Measurements from ENCODE around the gene TCTN1. TPM values are rescaled to one million over a fixed set of nuclear protein-coding genes. Genes with fewer than 3 reads are reported as not detected.

The TCTN1 gene
- total and polyA plus RNA-seq, 2 donors (not counting 3 experiments of a cell fraction or from before 2014, with no cell fraction given): 21.1 to 23.3 TPM

DNA sequence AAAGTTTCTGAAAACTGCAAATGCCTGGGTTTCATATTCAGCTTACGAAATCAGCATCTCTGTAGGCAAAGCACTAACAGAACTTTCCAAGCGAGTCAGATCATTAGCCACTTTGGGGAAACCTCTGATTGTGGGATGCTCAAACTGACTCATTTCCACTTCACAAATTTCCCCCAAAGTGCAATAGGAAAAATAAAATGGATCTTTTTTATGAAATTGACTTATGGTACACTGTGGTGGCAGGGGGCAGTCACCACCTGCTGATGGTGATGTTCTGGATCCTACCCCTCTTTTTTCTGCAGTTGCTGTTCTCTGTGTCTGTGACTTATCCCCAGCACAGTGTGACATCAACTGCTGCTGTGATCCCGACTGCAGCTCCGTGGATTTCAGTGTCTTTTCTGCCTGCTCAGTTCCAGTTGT, 5.6 kb downstream of the TCTN1 start:
- dilution Hi-C loops (cut with MboI; ENCODE audit: extremely low pct_ligation_motif_present, low sequenced_read_pairs) (no loop called here), intact Hi-C loops (cut with micrococcal nuclease) (no loop called here)
- no peak overlapping the region for H3K4me3 ChIP-seq (replicated peaks in 1 of 3; ENCODE audit: insufficient read depth in 1 of 3, low read depth in 1 of 3, low read length in 3 of 3)
- H2AFZ ChIP-seq (ENCODE audit: low read depth, low read length): no peak overlapping the region
- FAIRE-seq: no peak
- no peak overlapping the region for H3K4me2 ChIP-seq (ENCODE audit: insufficient read depth, low read length)
- TF ChIP-seq POLR2A (IDR thresholded peaks at IDR 0.05; ENCODE audit: low read depth, low read length) (no peak), MYC (IDR thresholded peaks at IDR 0.05; ENCODE audit: low read depth, low read length) (no peak), POLR2AphosphoS5 (IDR thresholded peaks at IDR 0.05; ENCODE audit: insufficient read depth, low read depth, low read length) (no peak), JUN (IDR thresholded peaks at IDR 0.05; ENCODE audit: borderline replicate concordance, insufficient read depth, insufficient read length, low read depth) (no peak), FOS (IDR thresholded peaks at IDR 0.05; ENCODE audit: borderline replicate concordance, insufficient read depth, low read length) (no peak), GATA2 (IDR thresholded peaks at IDR 0.05; ENCODE audit: insufficient read depth, insufficient read length, low read depth, low read length) (no peak), EZH2 (IDR thresholded peaks at IDR 0.05; ENCODE audit: borderline replicate concordance, low read depth, low read length, severe bottlenecking) (no peak)
- TF ChIP-seq, protein P1, sequence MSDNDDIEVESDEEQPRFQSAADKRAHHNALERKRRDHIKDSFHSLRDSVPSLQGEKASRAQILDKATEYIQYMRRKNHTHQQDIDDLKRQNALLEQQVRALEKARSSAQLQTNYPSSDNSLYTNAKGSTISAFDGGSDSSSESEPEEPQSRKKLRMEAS (IDR thresholded peaks at IDR 0.05; ENCODE audit: insufficient read depth, insufficient read length): no peak
- TF ChIP-seq, protein P2, sequence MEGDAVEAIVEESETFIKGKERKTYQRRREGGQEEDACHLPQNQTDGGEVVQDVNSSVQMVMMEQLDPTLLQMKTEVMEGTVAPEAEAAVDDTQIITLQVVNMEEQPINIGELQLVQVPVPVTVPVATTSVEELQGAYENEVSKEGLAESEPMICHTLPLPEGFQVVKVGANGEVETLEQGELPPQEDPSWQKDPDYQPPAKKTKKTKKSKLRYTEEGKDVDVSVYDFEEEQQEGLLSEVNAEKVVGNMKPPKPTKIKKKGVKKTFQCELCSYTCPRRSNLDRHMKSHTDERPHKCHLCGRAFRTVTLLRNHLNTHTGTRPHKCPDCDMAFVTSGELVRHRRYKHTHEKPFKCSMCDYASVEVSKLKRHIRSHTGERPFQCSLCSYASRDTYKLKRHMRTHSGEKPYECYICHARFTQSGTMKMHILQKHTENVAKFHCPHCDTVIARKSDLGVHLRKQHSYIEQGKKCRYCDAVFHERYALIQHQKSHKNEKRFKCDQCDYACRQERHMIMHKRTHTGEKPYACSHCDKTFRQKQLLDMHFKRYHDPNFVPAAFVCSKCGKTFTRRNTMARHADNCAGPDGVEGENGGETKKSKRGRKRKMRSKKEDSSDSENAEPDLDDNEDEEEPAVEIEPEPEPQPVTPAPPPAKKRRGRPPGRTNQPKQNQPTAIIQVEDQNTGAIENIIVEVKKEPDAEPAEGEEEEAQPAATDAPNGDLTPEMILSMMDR (IDR thresholded peaks at IDR 0.05; ENCODE audit: extremely low read depth in 1 of 2, insufficient read depth in 1 of 2, low read depth in 1 of 2, low read length in 2 of 2): no peak
- ChIA-PET POLR2A (no interaction called here), CTCF (no interaction called here)
- no peak overlapping the region for H3K27ac ChIP-seq (ENCODE audit: insufficient read depth, low read depth, low read length)
- H3K9me1 ChIP-seq (replicated peaks; ENCODE audit: control insufficient read depth, extremely low read depth, insufficient read depth, low read length): no peaks in the 10 kb centered on the region
- peaks cover 2% of the 10 kb centered on the region for H3K4me1 ChIP-seq (ENCODE audit: control insufficient read depth, extremely low read depth, insufficient read depth, low read length)
- H3K36me3 ChIP-seq (ENCODE audit: control insufficient read depth in 2 of 2, extremely low read depth in 1 of 2, insufficient read depth in 2 of 2, low read length in 2 of 2): no peaks in the 10 kb centered on the region
- H3K9ac ChIP-seq (replicated peaks; ENCODE audit: extremely low read depth, insufficient read depth, low read length): no peak overlapping the region
- no peaks in the 10 kb centered on the region for H3K9me3 ChIP-seq (replicated peaks; ENCODE audit: control insufficient read depth, insufficient read depth, low read length)
- no peaks in the 10 kb centered on the region for H4K20me1 ChIP-seq (replicated peaks; ENCODE audit: control insufficient read depth, extremely low read depth, insufficient read depth, low read length)
- no peaks in the 10 kb centered on the region for H3K79me2 ChIP-seq (ENCODE audit: control insufficient read depth, insufficient read depth, low read length)
- no TSS peak for BruUV-seq (replicated peaks)
- H3K27me3 ChIP-seq (ENCODE audit: control insufficient read depth in 2 of 2, insufficient read depth in 2 of 2, low read length in 2 of 2): no peaks in the 10 kb centered on the region
- no peak for DNase-seq (ENCODE audit: low read depth, low spot score)
